Calu3 (cell line): Measurements from ENCODE around the gene SLC12A7. TPM values are rescaled to one million over a fixed set of nuclear protein-coding genes. Genes with fewer than 3 reads are reported as not detected.
"Not testable (repeated sequence)": the region's sequence is repeated elsewhere in the genome, so short reads cannot be mapped to it uniquely, and the experiment has no call there.

Experiments used
- BruUV-seq: library from RNA; stranded (reverse); fragments of 400-500 nt; replicated peaks from 2 replicates; lab custom pipeline; 2021; lab: Mats Ljungman, UMichigan
- CTCF ChIA-PET: fragments of 300-600 bp; sonication (Branson Sonifier 250); formaldehyde crosslinking; loops from one replicate; lab custom pipeline; 2022; ENCODE audit warnings: antibody characterized with exemption; lab: Charles Lee
- DNase-seq: peaks from one replicate; pipeline ENCODE4 v3.0.0; 2022
- H3K27ac Mint-ChIP-seq: one replicate; pipeline ENCODE4 v1.8.0; 2022; ENCODE audit warnings: mixed read lengths; ENCODE audit not compliant: unreplicated experiment
- H3K27me3 Mint-ChIP-seq: one replicate; pipeline ENCODE4 v1.8.0; 2022; ENCODE audit warnings: mixed read lengths; ENCODE audit not compliant: unreplicated experiment
- H3K36me3 Mint-ChIP-seq: one replicate; pipeline ENCODE4 v1.8.0; 2022; ENCODE audit warnings: mild to moderate bottlenecking, moderate library complexity, mixed read lengths; ENCODE audit not compliant: insufficient read depth, unreplicated experiment
- H3K4me1 Mint-ChIP-seq: one replicate; pipeline ENCODE4 v1.8.0; 2022; ENCODE audit warnings: mild to moderate bottlenecking, low read depth, mixed read lengths; ENCODE audit not compliant: unreplicated experiment
- H3K4me3 Mint-ChIP-seq: one replicate; pipeline ENCODE4 v1.8.0; 2022; ENCODE audit warnings: mild to moderate bottlenecking, low read depth, moderate library complexity, mixed read lengths; ENCODE audit not compliant: unreplicated experiment
- H3K9me3 Mint-ChIP-seq: one replicate; pipeline ENCODE4 v1.8.0; 2022; ENCODE audit warnings: low read depth, mixed read lengths; ENCODE audit not compliant: unreplicated experiment
- CTCF ChIP-seq: fragments of 200-600 bp; IDR thresholded peaks from one replicate; pipeline ENCODE4 v1.8.0; 2022; ENCODE audit warnings: antibody characterized with exemption; ENCODE audit not compliant: unreplicated experiment
- intact Hi-C: fragments of 100-400 bp; cut with micrococcal nuclease; formaldehyde crosslinking; loops from one replicate; pipeline ENCODE4 v1.10.0; 2022; ENCODE audit not compliant: unreplicated experiment
- total RNA-seq: library from RNA; stranded (reverse); gene quantifications from 2 replicates; pipeline ENCODE4 v1.2.3, GENCODE V29; 2022

The SLC12A7 gene
- total RNA-seq, 1 experiment from 2014 or later = 82.3 TPM

DNA sequence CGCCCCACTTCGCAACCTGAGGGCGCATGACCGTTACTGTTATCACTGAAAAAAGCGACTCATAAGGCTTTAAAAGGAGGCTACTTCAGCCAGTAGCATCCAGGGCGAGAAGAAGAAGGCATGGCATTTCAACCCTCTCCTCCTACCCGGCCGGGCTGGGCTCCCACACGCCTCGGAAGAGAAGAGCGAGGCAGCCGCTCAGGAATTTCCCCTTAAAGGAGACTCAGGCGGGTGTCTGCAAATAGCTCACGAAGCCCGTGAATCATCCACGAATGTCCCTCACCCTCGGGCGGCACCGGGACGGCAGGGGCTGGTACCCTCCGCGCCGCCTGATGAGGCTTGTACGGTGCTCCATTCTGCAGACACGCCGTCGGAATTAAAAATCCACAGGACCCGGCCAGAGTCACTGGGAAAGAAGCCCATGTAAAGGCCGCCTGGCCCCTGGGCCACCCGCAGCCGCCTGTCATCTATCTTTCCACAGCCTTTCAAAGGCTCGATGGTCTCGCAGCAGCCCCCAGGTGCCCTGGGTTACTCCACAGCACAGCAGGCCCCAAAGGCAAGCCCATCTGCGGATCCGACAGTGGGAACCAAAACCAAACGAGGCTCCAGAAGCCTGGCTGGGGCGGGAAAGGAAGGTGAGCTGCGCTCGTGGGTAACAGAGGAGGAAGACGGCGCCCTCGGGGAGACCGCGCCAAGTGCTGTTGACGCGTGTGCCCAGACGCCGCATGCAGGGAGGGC is 11.8 kb downstream of the SLC12A7 start:
- Mint-ChIP-seq H3K9me3 (no peaks in the 10 kb centered on the region), H3K4me1 (peaks cover 10% of the 10 kb centered on the region), H3K4me3 (no peak overlapping the region), H3K27ac (no peak overlapping the region), H3K27me3 (no peaks in the 10 kb centered on the region), H3K36me3 (peaks cover 37% of the 10 kb centered on the region)
- TF ChIP-seq CTCF = no peak
- BruUV-seq = no TSS peak
- intact Hi-C loops = no loop called here
- CTCF ChIA-PET = no interaction called here
- DNase-seq = no peak

- Mint-ChIP-seq H3K27me3 (no peaks in the 10 kb centered on the region), H3K36me3 (peaks cover 43% of the 10 kb centered on the region), H3K4me1 (peaks cover 10% of the 10 kb centered on the region), H3K27ac (no peak overlapping the region), H3K4me3 (no peak overlapping the region), H3K9me3 (no peaks in the 10 kb centered on the region)
- no peak for DNase-seq
- CTCF ChIA-PET = no interaction called here
- BruUV-seq = no TSS peak
- no peak for TF ChIP-seq CTCF
- intact Hi-C loops = no loop called here
Measured at GRCh38 chr5:1098986-1099597, 12.8 kb downstream of the SLC12A7 start.

DNA sequence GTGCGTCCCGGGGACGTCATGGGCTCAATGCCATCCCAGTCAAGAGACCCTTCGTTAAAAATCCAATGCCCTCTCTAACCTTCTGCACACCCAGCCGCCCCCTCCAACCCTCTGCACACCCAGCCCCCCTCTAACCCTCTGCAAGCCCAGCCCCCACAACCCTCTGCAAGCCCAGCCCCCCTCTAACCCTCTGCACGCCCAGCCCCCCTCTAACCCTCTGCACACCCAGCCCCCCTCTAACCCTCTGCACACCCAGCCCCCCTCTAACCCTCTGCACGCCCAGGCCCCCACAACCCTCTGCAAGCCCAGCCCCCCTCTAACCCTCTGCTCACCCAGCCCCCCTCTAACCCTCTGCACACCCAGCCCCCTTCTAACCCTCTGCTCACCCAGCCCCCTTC is 13.9 kb downstream of the SLC12A7 start:
- H3K27me3 Mint-ChIP-seq, CTCF ChIA-PET, H3K27ac Mint-ChIP-seq, H3K9me3 Mint-ChIP-seq, DNase-seq, intact Hi-C loops, BruUV-seq, H3K4me3 Mint-ChIP-seq, H3K4me1 Mint-ChIP-seq: not testable (repeated sequence)
- H3K36me3 Mint-ChIP-seq = peaks cover 37% of the 10 kb centered on the region

DNA sequence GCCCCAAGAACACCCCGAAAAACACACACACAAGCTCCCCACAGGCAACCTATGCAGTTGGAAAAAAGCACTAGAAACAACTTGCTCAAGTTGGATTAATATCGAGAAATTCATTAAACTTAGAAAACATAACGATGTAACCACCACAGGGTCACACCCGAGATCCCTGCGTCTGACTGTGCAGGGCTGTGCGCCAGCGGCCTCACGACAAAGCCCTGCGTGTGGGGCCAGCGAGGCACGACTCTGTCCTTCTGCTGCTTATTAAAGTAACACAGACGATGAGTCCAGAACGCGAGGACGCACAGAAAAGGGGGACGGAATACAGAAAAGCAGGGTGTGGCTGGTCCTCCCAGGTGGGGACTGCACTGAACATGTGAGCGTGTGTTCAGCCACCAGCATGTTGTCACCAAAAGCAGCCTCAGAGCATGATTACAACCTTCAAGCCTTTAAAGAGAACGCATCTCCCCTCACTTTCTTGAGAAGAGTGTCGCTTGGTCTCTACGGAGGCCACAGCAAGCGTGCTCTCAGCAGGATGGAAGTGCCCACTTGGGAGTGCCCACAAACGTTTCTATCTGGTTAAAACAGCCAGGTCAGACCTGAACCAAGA is 14.4 kb downstream of the SLC12A7 start:
- BruUV-seq = no TSS peak
- Mint-ChIP-seq H3K4me1 (no peaks in the 10 kb centered on the region), H3K27me3 (no peaks in the 10 kb centered on the region), H3K36me3 (peaks cover 41% of the 10 kb centered on the region), H3K27ac (no peak overlapping the region), H3K9me3 (no peaks in the 10 kb centered on the region), H3K4me3 (no peak overlapping the region)
- no peak for DNase-seq
- CTCF ChIA-PET = no interaction called here
- intact Hi-C loops = no loop called here
- no peak for TF ChIP-seq CTCF

GRCh38 chr5:1096838-1097237 is 15.0 kb downstream of the SLC12A7 start:
- Mint-ChIP-seq H3K27ac (no peak overlapping the region), H3K27me3 (no peaks in the 10 kb centered on the region), H3K4me1 (no peaks in the 10 kb centered on the region), H3K36me3 (peaks cover 43% of the 10 kb centered on the region), H3K4me3 (no peak overlapping the region), H3K9me3 (no peaks in the 10 kb centered on the region)
- no peak for DNase-seq
- TF ChIP-seq CTCF = no peak
- CTCF ChIA-PET = no interaction called here
- intact Hi-C loops = no loop called here
- no TSS peak for BruUV-seq
